ENCODE measurements around the gene STX16.

GRCh38 chr20:58660855-58661597, 9.9 kb downstream of the STX16 start:
- TF ChIP-seq CTCF (IDR thresholded peaks at IDR 0.05) (no peak), POLR2A (IDR thresholded peaks at IDR 0.05) (no peak)

Data from tibial nerve (tissue), 3 donors.